HL-60/S4 (cell line): Measurements from ENCODE around the gene TECTA.

ENCODE experiments used
- in situ Hi-C: fragments of 300-500 bp; cut with MboI; formaldehyde crosslinking; loops from 2 replicates; pipeline ENCODE4 v1.14.3; 2022; ENCODE audit warnings: low sequenced_read_pairs

TECTA gene

DNA sequence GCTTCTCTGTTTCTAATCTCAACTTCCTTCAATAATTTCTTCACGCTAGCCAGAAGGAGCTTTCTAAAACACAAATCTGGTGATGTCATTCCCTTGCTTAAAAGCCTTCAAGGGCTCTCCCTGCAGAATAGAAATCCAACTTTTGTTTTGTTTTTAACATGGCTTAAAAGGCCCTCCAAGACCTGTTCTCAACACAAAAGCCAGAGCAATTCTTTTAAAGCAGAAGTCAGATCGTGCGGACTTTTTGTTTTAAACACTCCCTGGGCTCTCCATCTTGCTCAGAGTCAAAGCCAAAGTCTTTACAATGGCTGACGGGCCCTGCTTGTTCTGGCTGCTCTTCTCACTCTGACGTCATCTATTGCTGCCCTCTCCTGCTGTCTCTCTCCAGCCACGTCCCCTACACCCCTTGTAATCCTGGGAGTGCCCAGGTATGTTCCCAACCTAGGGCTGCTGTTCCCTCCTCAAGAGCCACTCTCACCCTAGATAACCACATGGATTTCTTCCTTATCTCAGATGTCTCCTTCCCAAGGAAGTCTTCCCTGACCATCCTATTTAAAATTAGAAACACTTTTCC, 22.5 kb downstream of the TECTA start:
- in situ Hi-C loops = no loop called here

- in situ Hi-C loops = no loop called here
These were observed 26.8 kb downstream of the TECTA start for GRCh38 chr11:121127809-121128208.

GRCh38 chr11:121129362-121130340, 28.6 kb downstream of the TECTA start:
- in situ Hi-C loops = no loop called here

GRCh38 chr11:121131656-121132055, 30.6 kb downstream of the TECTA start:
- in situ Hi-C loops = no loop called here

- in situ Hi-C loops = no loop called here
These were observed 31.4 kb downstream of the TECTA start for GRCh38 chr11:121132211-121132976.

- in situ Hi-C loops = no loop called here
These were observed 33.8 kb downstream of the TECTA start for GRCh38 chr11:121134741-121135312.

GRCh38 chr11:121137005-121137404, 36.0 kb downstream of the TECTA start:
- in situ Hi-C loops = no loop called here

DNA sequence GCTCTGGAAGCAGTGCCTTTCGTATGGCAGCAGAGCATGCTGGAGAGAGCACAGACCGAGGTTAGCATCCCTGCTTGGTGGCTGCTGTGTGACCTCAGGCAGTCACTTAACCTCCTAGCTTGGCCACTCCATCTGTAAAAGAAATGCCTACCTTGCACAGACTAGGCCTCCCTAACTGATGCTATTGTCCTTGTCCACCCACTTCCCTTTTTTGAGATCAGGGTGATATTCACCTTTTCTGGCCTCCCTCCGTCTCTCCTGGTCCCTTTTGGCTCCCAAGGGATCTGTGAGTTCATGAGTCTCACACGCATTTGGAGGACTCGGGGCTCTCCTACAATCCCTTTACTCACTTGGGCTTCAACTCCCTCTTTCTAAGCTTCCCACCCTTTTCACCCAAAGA, 37.2 kb downstream of the TECTA start:
- in situ Hi-C loops = no loop called here

- in situ Hi-C loops = no loop called here
These were observed 39.3 kb downstream of the TECTA start for GRCh38 chr11:121140369-121140768.

DNA sequence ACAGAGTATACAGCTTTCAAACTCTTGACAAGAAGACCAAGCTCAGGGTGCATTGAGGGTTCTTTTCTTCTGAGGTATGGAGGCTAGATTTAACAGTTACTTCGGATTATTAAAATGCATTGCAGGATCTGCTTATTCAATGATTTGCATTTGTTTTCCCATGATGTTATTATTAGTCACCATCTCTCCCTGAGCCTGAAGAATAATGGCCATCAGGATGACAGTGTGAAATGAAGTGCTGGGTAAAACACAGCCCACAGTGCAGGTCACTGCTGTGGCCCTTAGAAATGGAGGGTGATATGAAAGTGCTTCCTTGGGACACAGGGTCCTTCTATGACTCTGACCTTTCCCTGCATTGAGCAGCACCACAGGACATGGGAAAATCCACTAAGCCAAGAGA, 40.0 kb downstream of the TECTA start:
- in situ Hi-C loops = no loop called here

- in situ Hi-C loops = no loop called here
These were observed 42.9 kb downstream of the TECTA start for GRCh38 chr11:121143921-121144320.

DNA sequence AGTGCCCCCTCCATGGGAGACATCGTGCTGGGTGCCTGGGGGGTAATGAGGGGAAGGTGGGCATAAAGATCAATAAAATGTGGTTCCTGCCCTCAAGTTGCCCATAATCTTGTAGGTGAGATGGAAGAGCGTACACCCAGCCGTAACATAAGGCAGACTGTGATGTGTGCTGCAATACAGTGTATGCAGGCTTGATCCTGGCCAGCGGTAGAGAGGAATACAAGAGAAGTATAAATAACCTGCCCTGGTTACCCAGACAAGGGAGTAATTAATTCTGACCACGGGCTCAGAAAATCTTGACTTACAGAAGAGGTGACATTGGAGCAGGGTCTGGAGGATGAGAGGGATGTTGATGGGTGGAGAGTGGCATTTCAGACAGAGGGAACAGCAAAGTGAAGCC, 43.7 kb downstream of the TECTA start:
- in situ Hi-C loops = no loop called here

DNA sequence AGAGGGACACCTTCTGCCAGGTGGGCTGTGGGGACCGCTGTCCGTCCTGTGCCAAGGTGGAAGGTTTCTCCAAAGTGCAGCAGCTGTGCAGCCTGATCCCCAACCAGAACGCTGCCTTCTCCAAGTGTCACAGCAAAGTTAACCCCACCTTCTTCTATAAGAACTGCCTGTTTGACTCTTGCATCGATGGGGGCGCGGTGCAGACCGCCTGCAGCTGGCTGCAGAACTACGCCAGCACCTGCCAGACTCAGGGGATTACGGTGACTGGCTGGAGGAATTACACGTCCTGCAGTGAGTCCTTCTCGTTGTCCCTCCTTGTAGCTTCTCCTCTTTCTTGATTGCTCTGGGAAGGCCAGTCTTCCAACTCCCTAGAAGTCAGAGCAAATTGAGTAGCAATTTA, 44.8 kb downstream of the TECTA start:
- in situ Hi-C loops = no loop called here

GRCh38 chr11:121149116-121149515, 48.1 kb downstream of the TECTA start:
- in situ Hi-C loops = no loop called here

DNA sequence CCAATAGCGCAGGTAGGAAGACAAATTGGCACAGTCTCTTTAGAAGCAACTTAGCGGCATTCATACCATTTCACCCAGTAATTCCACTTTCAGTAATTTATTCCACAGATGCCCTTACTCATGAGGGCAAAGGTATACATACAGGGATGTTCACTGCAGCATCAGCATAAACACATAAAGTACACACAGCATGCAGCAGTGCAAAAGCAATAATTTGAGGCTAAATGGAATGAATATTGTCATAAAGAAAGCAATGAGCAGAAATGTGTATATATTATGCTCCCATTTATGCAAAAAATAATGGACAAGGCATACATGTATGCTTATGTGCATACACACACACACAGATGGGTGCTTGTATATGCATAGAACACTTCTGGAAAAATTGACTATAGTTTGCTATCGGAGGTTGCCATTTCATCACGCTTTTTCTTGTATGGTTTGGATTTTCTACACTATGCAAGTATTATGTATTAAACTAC, 50.2 kb downstream of the TECTA start:
- in situ Hi-C loops = no loop called here

GRCh38 chr11:121152764-121153163, 51.7 kb downstream of the TECTA start:
- in situ Hi-C loops = no loop called here

DNA sequence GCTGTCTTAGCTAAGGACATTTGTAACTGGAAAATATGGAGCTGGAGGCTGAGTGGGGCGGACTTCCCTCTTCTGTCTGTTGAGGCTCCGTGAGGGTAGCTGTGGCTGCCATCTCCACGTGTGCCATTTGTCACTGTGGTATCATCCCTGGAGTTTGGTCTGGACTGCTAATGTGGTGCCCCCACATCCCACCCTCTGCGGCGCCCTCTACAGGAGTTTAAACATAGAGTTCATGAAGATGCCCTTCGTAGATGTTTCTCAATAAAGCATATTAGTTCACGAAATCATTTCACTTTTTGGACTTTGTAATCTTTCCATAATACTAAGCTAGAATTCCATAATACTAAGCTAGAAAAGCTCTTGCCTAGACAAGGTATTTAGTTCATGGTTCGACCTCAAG, 52.4 kb downstream of the TECTA start:
- in situ Hi-C loops = no loop called here

DNA sequence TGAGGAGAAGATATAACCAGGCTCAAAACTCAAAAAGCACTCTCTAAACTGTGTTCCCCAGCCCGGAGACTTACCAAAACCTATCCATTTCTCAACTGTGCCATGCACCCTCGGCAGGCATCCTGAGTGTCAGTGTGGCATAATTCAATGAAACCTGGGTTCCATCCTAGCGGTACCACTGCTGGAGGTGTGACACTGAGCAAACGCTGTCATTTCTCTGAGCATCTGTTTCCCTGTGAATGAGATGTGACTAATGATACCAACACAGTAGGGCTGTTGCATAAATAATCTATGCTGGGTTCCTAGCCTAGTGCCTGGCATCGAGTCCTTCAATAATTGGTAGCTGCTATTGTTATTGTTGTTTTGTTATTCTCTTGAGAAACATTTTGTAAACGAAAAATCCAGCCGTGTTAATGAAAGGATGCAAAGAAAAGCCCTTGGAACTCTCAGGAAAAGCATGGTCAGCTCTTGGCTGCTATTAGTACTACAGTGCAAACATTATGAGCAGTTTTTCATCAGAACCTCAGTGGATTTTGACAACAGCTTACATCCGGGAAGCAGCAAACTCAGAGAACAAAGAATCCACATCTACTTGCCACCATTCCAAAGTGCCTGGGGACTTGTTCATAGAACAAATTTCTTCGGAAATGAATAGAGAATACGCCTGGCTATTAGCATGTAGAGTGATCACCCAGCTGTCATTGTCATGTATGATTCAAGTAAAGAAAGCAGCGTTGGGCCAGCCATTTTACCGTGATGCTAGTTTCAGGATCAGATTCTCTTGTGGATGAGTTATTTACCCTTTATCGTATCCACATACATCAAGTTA, 53.7 kb downstream of the TECTA start:
- in situ Hi-C loops = no loop called here

- in situ Hi-C loops = no loop called here
These were observed 56.7 kb downstream of the TECTA start for GRCh38 chr11:121157756-121158155.

GRCh38 chr11:121159741-121160140, 58.7 kb downstream of the TECTA start:
- in situ Hi-C loops = no loop called here
